Left ventricle myocardium inferior (tissue), 1 donor: ENCODE measurements around the gene UBLCP1. TPM values are rescaled to one million over a fixed set of nuclear protein-coding genes. Genes with fewer than 3 reads are reported as not detected.

Experiments used
- DNase-seq: peaks from one replicate; pipeline ENCODE4 v3.0.0-alpha.2; 2020
- H3K27ac ChIP-seq: fragments of 200-600 bp; replicated peaks from 2 replicates; pipeline ENCODE4 v1.8.0; 2021
- H3K27me3 ChIP-seq: fragments of 200-600 bp; 2 replicates; pipeline ENCODE4 v1.8.0; 2021; ENCODE audit warnings: low read depth
- H3K36me3 ChIP-seq: fragments of 200-600 bp; 2 replicates; pipeline ENCODE4 v1.8.0; 2021
- H3K4me1 ChIP-seq: fragments of 200-600 bp; 2 replicates; pipeline ENCODE4 v1.8.0; 2021
- H3K4me3 ChIP-seq: fragments of 200-600 bp; 2 replicates; pipeline ENCODE4 v1.8.0; 2021; ENCODE audit warnings: mild to moderate bottlenecking, moderate library complexity
- H3K9me3 ChIP-seq: fragments of 200-600 bp; replicated peaks from 2 replicates; pipeline ENCODE4 v1.8.0; 2021
- CTCF ChIP-seq: fragments of 200-600 bp; IDR thresholded peaks from 2 replicates; pipeline ENCODE4 v1.8.0; 2021; ENCODE audit warnings: antibody characterized with exemption, mild to moderate bottlenecking, borderline replicate concordance
- intact Hi-C: fragments of 100-400 bp; cut with micrococcal nuclease; formaldehyde crosslinking; loops from one replicate; pipeline ENCODE4 v1.11.0; 2022
- total RNA-seq: library from RNA; stranded (reverse); fragmentation: NEBNext Ultra II Directional; extraction: Animal tissue kit (Norgen Biotek cat#: 25700); gene quantifications from one replicate; pipeline ENCODE4 v1.2.1, GENCODE V29; 2021
- donor health status: DM: no; HTN: yes; CAD: no; lungs with severe emphysema.

The UBLCP1 gene
- total RNA-seq, 1 donor from 2014 or later = 15.9 TPM

DNA sequence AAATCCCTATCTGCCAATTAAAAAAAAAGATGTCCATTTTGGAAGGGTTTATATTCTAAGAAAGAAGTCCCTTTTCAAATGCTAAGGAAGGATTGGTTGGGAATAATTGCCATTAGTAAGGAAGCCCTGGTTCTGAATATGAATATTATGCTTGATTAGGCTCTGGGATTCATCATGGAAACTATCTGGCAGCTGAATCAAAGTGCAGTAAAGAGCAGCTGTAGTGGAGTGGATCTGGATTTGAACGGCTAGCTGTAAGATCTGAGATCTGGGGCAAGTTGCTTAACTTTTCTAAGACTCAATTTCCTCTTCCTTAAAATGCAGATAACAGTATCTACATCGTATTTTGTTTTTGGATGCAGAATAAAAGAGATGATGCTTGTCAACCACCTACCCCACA is 56.7 kb downstream of the UBLCP1 start:
- Histone ChIP-seq H3K4me1 (no peaks in the 10 kb centered on the region), H3K9me3 (no peaks in the 10 kb centered on the region), H3K27me3 (peaks cover 12% of the 10 kb centered on the region), H3K36me3 (no peaks in the 10 kb centered on the region), H3K4me3 (no peak overlapping the region), H3K27ac (no peak overlapping the region)
- DNase-seq = no peak
- intact Hi-C loops = loop anchor here (2.0 kb wide), 1 partner anchor 163 kb away; no protein-coding TSS in a partner anchor
- TF ChIP-seq CTCF = no peak

DNA sequence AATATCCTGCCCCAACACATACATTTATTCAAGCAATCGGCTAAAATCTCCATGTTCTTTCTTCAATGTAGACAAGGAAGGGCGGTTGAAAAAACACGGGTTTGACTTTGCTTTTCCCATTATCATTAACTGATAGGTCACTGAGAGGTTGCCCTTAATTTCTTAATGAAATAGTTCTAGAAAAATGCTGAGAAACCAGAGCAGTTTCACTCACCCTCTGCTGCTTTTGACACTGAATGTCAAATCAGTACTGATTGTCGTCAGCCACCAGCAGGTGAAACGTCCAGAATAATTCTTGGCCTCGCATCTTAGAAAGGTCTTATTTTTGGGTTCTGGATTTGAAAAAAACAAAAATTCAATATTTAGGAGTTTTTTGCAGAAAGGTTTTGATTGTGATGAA is 59.1 kb downstream of the UBLCP1 start:
- H3K9me3 ChIP-seq = no peaks in the 10 kb centered on the region
- DNase-seq = no peak
- H3K27me3 ChIP-seq = peaks cover 21% of the 10 kb centered on the region
- H3K27ac ChIP-seq = no peak overlapping the region
- intact Hi-C loops = no loop called here
- no peaks in the 10 kb centered on the region for H3K4me1 ChIP-seq
- TF ChIP-seq CTCF = no peak
- H3K36me3 ChIP-seq = no peaks in the 10 kb centered on the region
- H3K4me3 ChIP-seq = no peak overlapping the region

GRCh38 chr5:159324102-159324755 is 61.1 kb downstream of the UBLCP1 start:
- H3K4me3 ChIP-seq = no peak overlapping the region
- no peaks in the 10 kb centered on the region for H3K36me3 ChIP-seq
- TF ChIP-seq CTCF = no peak
- intact Hi-C loops = no loop called here
- DNase-seq = no peak
- peaks cover 31% of the 10 kb centered on the region for H3K27me3 ChIP-seq
- no peaks in the 10 kb centered on the region for H3K9me3 ChIP-seq
- H3K27ac ChIP-seq = no peak overlapping the region
- H3K4me1 ChIP-seq = no peaks in the 10 kb centered on the region

DNA sequence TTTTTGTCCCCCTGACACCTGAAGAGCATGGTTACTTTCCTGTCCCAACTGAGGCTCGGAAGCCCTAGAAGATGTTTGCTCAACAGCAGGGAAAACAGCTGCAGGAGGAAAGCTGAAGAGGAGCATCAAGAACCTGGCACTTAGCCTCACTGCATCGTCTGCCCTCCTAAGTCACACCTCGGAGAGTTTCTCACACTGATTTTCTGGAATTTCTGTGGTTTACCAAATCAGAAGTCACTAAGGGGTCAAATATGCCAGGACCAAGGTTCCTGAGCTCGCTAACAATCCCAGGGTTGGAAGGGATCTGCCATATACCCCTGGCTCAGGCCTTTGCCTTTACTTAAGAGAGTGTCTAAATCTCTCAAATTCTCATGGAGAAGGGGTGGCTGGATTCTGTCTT is 61.9 kb downstream of the UBLCP1 start:
- Histone ChIP-seq H3K4me3 (no peak overlapping the region), H3K36me3 (no peaks in the 10 kb centered on the region), H3K4me1 (no peaks in the 10 kb centered on the region), H3K9me3 (no peaks in the 10 kb centered on the region), H3K27ac (no peak overlapping the region), H3K27me3 (peaks cover 31% of the 10 kb centered on the region)
- TF ChIP-seq CTCF = no peak
- no peak for DNase-seq
- intact Hi-C loops = no loop called here

- intact Hi-C loops = no loop called here
- H3K36me3 ChIP-seq = no peaks in the 10 kb centered on the region
- H3K27me3 ChIP-seq = peaks cover 15% of the 10 kb centered on the region
- DNase-seq = no peak
- peaks cover 10% of the 10 kb centered on the region for H3K4me1 ChIP-seq
- H3K4me3 ChIP-seq = peak within 1 kb of the TSS; percentile 64
- H3K27ac ChIP-seq = peak within 1 kb of the TSS; percentile 62
- no peak for TF ChIP-seq CTCF
- H3K9me3 ChIP-seq = no peaks in the 10 kb centered on the region
These were observed 67.2 kb downstream of the UBLCP1 start, which contains the start of gene IL12B for GRCh38 chr5:159330131-159330800. IL12B (minus strand) TSS chr5:159330487; CDS start chr5:159326782, 3,705 bp downstream.
